COLO668 (cell line): Measurements from ENCODE around the gene FAHD2B.
"Not testable (repeated sequence)": the region's sequence is repeated elsewhere in the genome, so short reads cannot be mapped to it uniquely, and the experiment has no call there.

ENCODE experiments used
- DNase-seq: peaks from one replicate; lab custom pipeline; 2025; ENCODE audit not compliant: unreplicated experiment; lab: John Stamatoyannopoulos, UW

The FAHD2B gene

GRCh38 chr2:97068074-97068473, 26.6 kb downstream of the FAHD2B start:
- DNase-seq = no peak

- no peak for DNase-seq
Observed at GRCh38 chr2:97067279-97068004, 27.2 kb downstream of the FAHD2B start.

GRCh38 chr2:97066030-97066429, 28.7 kb downstream of the FAHD2B start:
- DNase-seq = not testable (repeated sequence)

- DNase-seq = not testable (repeated sequence)
Observed at GRCh38 chr2:97062020-97062419, 32.7 kb downstream of the FAHD2B start.

- DNase-seq = not testable (repeated sequence)
Observed at GRCh38 chr2:97059782-97060181, 34.9 kb downstream of the FAHD2B start.

- not testable (repeated sequence) for DNase-seq
Observed at GRCh38 chr2:97056150-97056549, 38.5 kb downstream of the FAHD2B start.

GRCh38 chr2:97050032-97050431, 44.6 kb downstream of the FAHD2B start:
- not testable (repeated sequence) for DNase-seq

GRCh38 chr2:97048448-97048847, 46.2 kb downstream of the FAHD2B start:
- DNase-seq = not testable (repeated sequence)

GRCh38 chr2:97046676-97047075, 48.0 kb downstream of the FAHD2B start:
- DNase-seq = not testable (repeated sequence)

GRCh38 chr2:97045895-97046499, 48.7 kb downstream of the FAHD2B start:
- DNase-seq = not testable (repeated sequence)
